Activated B cell treated with CpG ODN at 0.5 μM for 24 hours (primary cell): Measurements from ENCODE around the gene IRF8. TPM values are rescaled to one million over a fixed set of nuclear protein-coding genes. Genes with fewer than 3 reads are reported as not detected.
A peak's percentile ranks its signal among the peaks of the same experiment; 100 is the strongest.

Experiments
- ATAC-seq: fragments of 200-7000 bp; cut with Tn5 transposase; one replicate; pipeline ENCODE4 v1.10.0; 2021; ENCODE audit warnings: low read depth, mild to moderate bottlenecking, moderate library complexity
- CTCF ChIA-PET: fragments of 350-600 bp; sonication (Branson Sonifier 250); formaldehyde crosslinking; loops from one replicate; lab custom pipeline; 2021; ENCODE audit warnings: antibody characterized with exemption; lab: Charles Lee
- POLR2A ChIA-PET: fragments of 350-600 bp; sonication (Branson Sonifier 250); formaldehyde crosslinking; loops from one replicate; lab custom pipeline; 2021; ENCODE audit warnings: antibody characterized with exemption; lab: Charles Lee
- DNase-seq: peaks from one replicate; pipeline ENCODE4 v3.0.0; 2022
- H3K27ac Mint-ChIP-seq: one replicate; pipeline ENCODE4 v1.8.0; 2020; ENCODE audit warnings: mixed read lengths
- H3K27me3 Mint-ChIP-seq: one replicate; pipeline ENCODE4 v1.8.0; 2021; ENCODE audit warnings: mixed read lengths
- H3K36me3 Mint-ChIP-seq: one replicate; pipeline ENCODE4 v1.8.0; 2021; ENCODE audit warnings: low read depth, mixed read lengths
- H3K4me1 Mint-ChIP-seq: one replicate; pipeline ENCODE4 v1.8.0; 2021; ENCODE audit warnings: mixed read lengths
- H3K4me3 Mint-ChIP-seq: one replicate; pipeline ENCODE4 v1.8.0; 2020; ENCODE audit warnings: mild to moderate bottlenecking, mixed read lengths
- H3K9me3 Mint-ChIP-seq: one replicate; pipeline ENCODE4 v1.8.0; 2020; ENCODE audit warnings: mixed read lengths
- CTCF ChIP-seq: fragments of 200-600 bp; IDR thresholded peaks from one replicate; pipeline ENCODE4 v1.8.0; 2022; ENCODE audit warnings: antibody characterized with exemption, mild to moderate bottlenecking
- intact Hi-C: fragments of 100-400 bp; cut with micrococcal nuclease; formaldehyde crosslinking; loops from one replicate; pipeline ENCODE4 v1.15.1; 2024
- total RNA-seq: library from RNA; stranded (reverse); gene quantifications from 2 replicates; pipeline ENCODE4 v1.2.3, GENCODE V29; 2022

Gene IRF8
- total RNA-seq, 1 donor from 2014 or later = 248 TPM

- H3K4me3 Mint-ChIP-seq = no peak overlapping the region
- ATAC-seq (no peak), DNase-seq (no peak)
- ChIA-PET CTCF (interaction anchor here (0.6 to 2.0 kb wide), 3 partner anchors 22 to 103 kb away, joined by 3 to 10 read pairs (median 4); no protein-coding TSS in a partner anchor), POLR2A (interaction anchor here (0.7 to 2.2 kb wide), 3 partner anchors 7 to 66 kb away, joined by 3 to 7 read pairs (median 4); no protein-coding TSS in a partner anchor)
- TF ChIP-seq CTCF = no peak
- peaks cover 59% of the 10 kb centered on the region for H3K4me1 Mint-ChIP-seq
- peaks cover 4% of the 10 kb centered on the region for H3K9me3 Mint-ChIP-seq
- H3K27me3 Mint-ChIP-seq = no peaks in the 10 kb centered on the region
- peaks cover 41% of the 10 kb centered on the region for H3K36me3 Mint-ChIP-seq
- intact Hi-C loops = no loop called here
- peak overlapping the region; percentile 56 for H3K27ac Mint-ChIP-seq
These were observed 25.7 kb downstream of the IRF8 start for GRCh38 chr16:85924675-85925074.

GRCh38 chr16:85926370-85926769 is 27.4 kb downstream of the IRF8 start:
- Mint-ChIP-seq H3K4me3 (no peak overlapping the region), H3K27ac (peak overlapping the region; percentile 63), H3K9me3 (peaks cover 2% of the 10 kb centered on the region), H3K27me3 (no peaks in the 10 kb centered on the region), H3K4me1 (peaks cover 69% of the 10 kb centered on the region), H3K36me3 (peaks cover 25% of the 10 kb centered on the region)
- DNase-seq (no peak), ATAC-seq (peak; percentile 30)
- TF ChIP-seq CTCF = no peak
- intact Hi-C loops = no loop called here
- ChIA-PET CTCF (no interaction called here), POLR2A (interaction anchor here (1.8 to 7.0 kb wide), 4 partner anchors 10 to 61 kb away, joined by 6 to 41 read pairs (median 12); no protein-coding TSS in a partner anchor)

- no peak overlapping the region for H3K4me3 Mint-ChIP-seq
- no peaks in the 10 kb centered on the region for H3K27me3 Mint-ChIP-seq
- H3K36me3 Mint-ChIP-seq = peaks cover 17% of the 10 kb centered on the region
- peaks cover 2% of the 10 kb centered on the region for H3K9me3 Mint-ChIP-seq
- no peak for DNase-seq
- POLR2A ChIA-PET = interaction anchor here (0.7 to 7.0 kb wide), 7 partner anchors 9 to 100 kb away, joined by 3 to 41 read pairs (median 6); partner anchors contain the start of gene IRF8
- H3K4me1 Mint-ChIP-seq = peaks cover 75% of the 10 kb centered on the region
- intact Hi-C loops = loop anchor here (1.0 kb wide), 1 partner anchor 8 kb away; no protein-coding TSS in a partner anchor
- ATAC-seq = no peak
- H3K27ac Mint-ChIP-seq = peak overlapping the region; percentile 80
- TF ChIP-seq CTCF = no peak
- CTCF ChIA-PET = interaction anchor here (1.0 to 2.9 kb wide), 5 partner anchors 25 to 108 kb away, joined by 3 to 13 read pairs (median 4); no protein-coding TSS in a partner anchor
These were observed 28.4 kb downstream of the IRF8 start for GRCh38 chr16:85927371-85927770.

- TF ChIP-seq CTCF = no peak
- no peak for ATAC-seq
- Mint-ChIP-seq H3K4me1 (peaks cover 81% of the 10 kb centered on the region), H3K9me3 (peaks cover 2% of the 10 kb centered on the region), H3K27me3 (no peaks in the 10 kb centered on the region), H3K27ac (peak overlapping the region; percentile 80), H3K36me3 (peaks cover 11% of the 10 kb centered on the region), H3K4me3 (peak overlapping the region; percentile 68)
- CTCF ChIA-PET = interaction anchor here (1.0 to 2.9 kb wide), 5 partner anchors 26 to 109 kb away, joined by 3 to 13 read pairs (median 4); no protein-coding TSS in a partner anchor
- intact Hi-C loops = loop anchor here (1.0 kb wide), 1 partner anchor 7 kb away; no protein-coding TSS in a partner anchor
- POLR2A ChIA-PET = interaction anchor here (0.6 to 7.0 kb wide), 13 partner anchors 8 to 100 kb away, joined by 3 to 41 read pairs (median 3); partner anchors contain the start of gene IRF8
- no peak for DNase-seq
These were observed 29.0 kb downstream of the IRF8 start for GRCh38 chr16:85927959-85928358.

- Mint-ChIP-seq H3K27me3 (no peaks in the 10 kb centered on the region), H3K4me1 (peaks cover 86% of the 10 kb centered on the region), H3K36me3 (peaks cover 7% of the 10 kb centered on the region), H3K27ac (peak overlapping the region; percentile 80), H3K9me3 (peaks cover 2% of the 10 kb centered on the region), H3K4me3 (peak overlapping the region; percentile 68)
- DNase-seq (no peak), ATAC-seq (peak; percentile 29)
- CTCF ChIA-PET = interaction anchor here (1.0 to 2.9 kb wide), 5 partner anchors 26 to 109 kb away, joined by 3 to 13 read pairs (median 4); no protein-coding TSS in a partner anchor
- TF ChIP-seq CTCF = no peak
- intact Hi-C loops = no loop called here
- POLR2A ChIA-PET = interaction anchor here (0.6 to 7.0 kb wide), 10 partner anchors 8 to 82 kb away, joined by 3 to 41 read pairs (median 3); partner anchors contain the start of gene IRF8
These were observed 29.4 kb downstream of the IRF8 start for GRCh38 chr16:85928401-85928820.
